GM04503 (cell line): Measurements from ENCODE around the gene MAPRE3.

Experiments used
- DNase-seq: peaks from one replicate; pipeline ENCODE4 v3.0.0-alpha.2; 2012; ENCODE audit warnings: low read depth

Gene MAPRE3

DNA sequence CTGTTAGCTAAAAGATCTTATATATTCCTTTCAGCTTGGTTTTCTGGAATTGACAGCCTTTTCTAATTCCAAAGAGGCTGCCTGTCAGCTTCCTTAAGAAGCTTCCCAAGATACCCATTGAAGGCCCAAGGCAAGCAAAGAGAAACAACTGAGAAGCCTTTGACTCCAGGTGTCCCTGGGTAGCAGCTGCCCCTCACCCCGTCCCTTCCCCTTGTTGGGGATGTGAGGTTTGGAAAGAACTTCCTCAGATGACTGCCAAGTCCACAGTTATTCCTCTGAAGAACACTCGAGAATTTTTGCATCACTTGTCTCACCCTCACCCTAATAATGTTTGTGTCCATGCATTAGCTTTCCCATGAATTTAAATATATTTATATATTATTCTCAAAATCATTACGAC lies 13.3 kb downstream of the MAPRE3 start:
- DNase-seq = no peak

DNA sequence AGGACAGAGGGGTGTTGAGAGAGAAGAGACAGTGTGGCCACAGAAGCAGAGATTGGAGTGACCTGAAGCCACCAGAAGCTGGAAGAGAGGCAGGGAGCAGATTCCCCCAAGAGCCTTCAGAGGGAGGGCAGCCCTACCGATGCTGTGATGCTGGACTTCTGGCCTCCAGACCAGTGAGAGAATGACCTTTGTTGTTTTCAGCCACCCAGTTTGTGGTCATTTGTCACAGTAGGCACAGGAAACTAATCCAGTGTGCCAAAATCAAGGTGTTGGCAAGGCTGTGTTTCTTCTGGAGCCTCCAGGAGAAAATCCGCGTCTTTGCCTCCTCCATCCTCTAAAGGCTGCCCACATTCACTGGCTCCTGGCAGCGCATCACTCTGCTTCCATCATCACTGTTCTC lies 15.4 kb downstream of the MAPRE3 start:
- no peak for DNase-seq

DNA sequence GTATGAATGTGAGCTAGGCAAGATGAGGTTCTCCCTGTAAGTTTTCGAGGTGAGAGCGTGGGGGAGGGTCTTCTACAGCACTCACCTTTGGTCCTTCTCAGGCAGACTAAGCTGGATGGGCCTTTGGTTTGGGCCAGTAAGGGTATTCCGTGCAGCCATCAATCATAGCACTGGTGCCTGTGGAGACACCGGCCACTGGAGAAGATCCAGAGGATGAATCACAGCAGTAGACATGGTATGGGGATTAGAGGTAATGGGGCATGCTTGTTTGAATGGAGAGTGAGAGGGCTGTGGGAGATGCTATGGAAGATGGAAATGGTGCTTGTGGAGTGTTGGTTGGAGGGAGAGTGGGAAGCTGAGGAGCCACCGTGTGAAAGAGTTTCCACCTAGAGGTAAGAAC lies 16.1 kb downstream of the MAPRE3 start:
- DNase-seq = no peak

DNA sequence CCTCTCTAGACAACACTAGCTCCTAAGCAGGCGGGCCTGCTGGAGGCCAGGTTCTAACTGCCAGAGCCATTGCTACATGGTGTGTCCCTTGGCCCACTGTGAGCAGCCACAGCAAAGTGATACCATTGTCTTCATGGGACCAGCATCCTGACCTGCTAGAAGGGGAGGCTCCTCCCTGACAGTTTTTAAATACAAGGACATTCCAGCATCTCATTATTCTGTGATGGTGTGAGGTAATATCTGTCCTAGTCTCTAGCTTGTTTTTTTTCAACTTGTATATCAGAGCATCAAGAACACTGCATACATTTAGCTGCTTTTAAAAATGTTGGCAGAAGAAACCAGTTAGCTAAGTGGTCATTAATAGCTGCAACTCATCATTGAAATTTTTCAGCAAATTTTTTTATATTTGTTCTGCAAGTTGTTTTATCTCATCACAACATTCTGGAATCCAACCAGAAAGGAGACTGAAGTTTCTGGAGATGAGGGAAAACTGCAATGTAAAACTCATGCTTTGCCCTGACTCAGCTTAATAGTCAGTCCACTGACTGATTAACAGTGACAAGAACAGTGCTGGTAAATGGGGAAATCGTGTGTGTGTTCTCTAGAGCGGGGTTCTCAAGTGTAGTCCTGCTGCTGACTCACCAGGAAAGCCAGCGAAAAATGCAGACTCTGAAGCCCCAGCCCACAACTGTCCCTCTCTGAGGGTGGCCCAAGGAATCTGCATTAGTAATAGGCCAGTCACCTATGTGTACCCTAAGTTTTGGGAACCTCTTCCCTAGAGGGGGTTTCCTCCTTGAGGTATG lies 17.8 kb downstream of the MAPRE3 start:
- peak; percentile 44 for DNase-seq

DNA sequence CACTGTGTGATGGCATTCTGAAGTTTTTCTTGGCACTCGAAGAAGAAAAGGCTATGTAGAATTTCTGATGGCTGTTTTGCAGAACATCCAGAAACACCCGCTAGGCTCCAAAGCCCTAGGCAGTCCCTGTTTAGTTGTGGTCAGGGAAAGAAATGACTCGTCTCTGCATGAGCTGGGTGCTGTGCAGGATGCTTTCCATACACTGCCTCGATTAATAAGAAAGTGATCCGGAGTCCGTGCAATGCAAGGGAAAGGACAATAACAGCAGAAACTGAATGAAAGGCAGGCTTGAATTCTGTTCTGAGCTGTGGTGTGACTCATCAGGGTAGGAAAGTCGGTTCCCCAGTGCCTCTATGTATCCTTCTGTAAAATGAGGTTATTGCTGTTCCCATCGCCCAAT lies 18.7 kb downstream of the MAPRE3 start:
- no peak for DNase-seq

DNA sequence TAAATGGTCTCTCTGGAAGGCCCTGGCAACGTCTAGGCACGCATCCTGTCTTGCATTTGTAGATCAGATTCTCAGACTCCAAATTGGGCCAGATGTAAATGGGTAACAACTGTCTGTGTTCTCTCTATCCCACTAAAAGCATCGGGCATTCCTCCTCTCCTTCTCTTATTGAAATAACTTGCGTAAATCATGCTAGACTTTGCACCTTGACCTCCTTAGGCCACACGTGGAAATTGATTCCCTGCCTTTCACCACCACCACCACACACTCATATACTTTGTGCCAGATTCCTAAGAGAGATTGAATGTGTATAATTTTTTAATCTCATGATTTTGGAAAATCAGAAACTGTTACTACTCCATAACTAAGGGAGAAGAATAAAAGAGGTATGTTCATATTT lies 21.3 kb downstream of the MAPRE3 start:
- DNase-seq = no peak

DNA sequence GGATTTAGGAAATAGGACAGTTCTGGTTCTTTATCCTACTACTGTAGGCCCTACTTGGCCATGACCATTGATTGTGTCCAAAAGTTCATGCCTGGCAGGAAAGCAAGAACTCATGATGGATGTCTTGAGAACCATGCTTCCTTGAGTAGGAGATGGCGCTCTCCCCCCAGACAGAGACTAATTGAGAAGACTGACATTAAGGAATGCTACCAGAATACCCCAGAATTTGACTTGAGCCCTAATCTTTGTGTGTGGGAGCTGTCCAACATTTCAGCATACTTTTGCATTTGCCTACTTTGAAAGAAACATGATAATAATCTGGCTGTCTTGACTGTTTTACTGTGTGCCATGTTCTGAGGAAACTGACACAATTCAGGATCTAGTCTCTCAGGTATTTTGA lies 23.3 kb downstream of the MAPRE3 start:
- DNase-seq = no peak

DNA sequence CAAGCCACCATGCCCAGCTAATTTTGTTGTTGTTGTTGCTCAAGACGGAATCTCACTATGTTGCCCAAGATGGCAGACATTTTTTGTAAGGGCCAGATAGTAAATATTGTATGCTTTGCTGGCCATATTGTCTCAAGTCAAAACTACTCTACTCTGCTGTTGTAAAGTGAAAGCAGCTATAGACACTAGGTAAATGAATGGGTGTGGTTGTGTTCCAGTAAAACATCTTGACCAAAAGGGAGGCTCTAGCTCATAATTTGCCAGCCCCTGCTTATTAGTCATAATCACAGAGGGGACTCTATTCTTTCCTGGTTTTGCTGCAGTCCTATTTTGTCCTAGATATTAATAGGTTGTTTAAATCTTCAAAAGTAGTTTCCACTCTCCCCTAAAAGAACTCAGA lies 24.5 kb downstream of the MAPRE3 start:
- no peak for DNase-seq

DNA sequence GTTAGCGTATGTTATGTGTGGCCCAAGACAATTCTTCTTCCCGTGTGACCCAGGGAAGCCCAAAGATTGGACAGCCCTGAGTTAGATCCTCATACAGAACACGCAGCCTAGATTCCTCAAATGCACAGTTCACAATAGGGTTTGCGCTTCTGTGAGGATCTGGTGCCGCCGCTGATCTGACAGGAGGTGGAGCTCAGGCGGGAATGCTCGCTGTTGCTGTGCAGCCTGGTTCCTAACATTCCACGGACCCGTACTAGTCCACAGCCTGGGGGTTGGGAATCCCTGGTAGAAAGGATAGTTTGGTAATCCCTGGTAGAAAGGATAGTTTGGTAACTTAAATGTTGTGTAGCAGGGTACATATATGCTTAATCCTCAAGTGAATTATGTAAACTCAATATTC lies 27.0 kb downstream of the MAPRE3 start:
- DNase-seq = no peak

DNA sequence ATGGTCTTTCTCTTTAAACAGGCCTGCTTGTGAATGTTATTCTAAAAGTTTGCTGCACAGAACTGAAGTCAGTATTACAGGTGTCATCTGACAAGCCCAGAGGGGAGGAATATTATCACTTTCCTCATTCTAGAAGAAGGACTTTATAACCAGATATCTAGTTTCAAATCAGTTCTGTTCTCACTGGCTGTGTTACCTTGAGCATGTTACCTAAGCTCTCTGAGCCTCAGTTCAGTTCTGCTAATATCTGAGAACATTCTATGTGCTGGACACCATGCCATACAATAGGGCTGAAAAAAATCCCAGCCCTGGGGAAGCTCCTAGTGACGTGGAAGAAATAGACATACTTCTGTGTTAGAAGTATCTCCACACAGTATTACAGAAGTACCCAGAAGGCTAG lies 27.9 kb downstream of the MAPRE3 start:
- DNase-seq = no peak

DNA sequence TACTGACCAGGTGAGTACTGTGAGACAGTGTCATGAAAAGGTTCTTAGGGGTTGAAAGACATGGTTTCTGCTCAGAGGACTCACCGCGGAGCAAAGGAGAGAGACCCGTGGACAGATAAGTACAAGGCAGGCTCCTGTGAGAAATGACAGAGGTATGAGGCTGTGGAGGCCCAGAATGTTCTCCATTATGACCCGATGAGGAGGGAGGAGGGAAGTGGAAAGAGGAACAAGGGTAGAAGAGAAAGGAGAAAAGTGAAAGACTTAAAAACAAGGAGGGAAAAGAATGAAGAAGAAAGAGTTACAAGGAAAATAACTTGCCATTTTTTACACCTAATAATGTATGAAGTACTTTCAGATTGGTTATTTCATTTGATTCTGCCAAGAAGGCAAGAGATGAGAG lies 29.8 kb downstream of the MAPRE3 start:
- DNase-seq = no peak

DNA sequence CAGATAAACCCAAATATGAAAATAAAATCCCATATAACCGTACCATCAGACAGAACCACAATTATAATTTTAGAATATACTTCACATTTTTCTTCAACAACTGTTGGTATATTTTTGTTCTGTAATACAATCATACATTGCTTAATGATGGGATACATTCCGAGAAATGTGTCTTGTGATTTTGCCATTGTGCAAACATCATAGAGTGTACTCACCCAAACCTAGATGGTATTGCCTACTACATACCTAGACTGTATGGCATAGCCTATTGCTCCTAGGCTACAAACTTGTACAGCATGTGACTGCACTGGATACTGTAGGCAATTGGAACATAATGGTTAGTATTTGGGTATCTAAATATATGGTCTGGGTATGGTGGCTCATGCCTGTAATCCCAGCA lies 30.6 kb downstream of the MAPRE3 start:
- DNase-seq = no peak

DNA sequence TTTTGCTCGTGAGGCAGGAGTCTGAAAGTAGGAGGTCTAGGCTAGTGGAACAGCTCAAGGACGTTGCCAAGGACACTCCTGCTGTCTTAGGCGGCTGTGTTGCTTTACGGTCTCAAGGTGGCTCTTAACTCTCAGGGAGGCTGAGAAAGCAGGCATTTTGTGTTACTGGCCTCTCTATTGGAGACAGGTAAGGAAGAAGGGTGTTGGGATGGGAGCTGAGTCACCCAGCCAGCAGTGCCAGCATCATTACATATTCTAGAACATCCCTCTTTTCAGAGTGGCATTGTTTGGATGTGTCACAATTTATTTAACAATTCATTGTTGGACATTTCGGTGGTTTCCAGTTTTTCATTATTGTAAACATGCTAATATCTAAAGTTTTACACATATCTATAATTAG lies 31.5 kb downstream of the MAPRE3 start:
- no peak for DNase-seq

DNA sequence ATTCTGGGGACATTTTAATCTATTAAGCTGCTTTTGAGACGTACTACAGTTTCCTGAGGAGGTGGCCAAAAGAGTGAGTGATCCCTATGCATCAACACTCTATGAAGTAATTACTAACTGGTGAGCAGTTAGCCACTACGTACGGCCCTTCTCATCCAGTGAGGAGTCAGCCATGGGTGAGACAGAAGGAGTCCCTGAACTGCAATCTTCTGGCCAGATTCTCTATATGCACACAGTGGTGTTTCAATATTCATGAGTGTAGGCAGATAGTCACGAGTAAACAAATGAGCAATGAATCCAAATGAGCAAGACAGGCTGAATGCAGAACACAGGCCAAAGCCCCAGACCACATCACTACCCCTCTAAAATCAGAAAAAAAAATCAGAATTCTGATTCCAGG lies 32.6 kb downstream of the MAPRE3 start:
- no peak for DNase-seq

DNA sequence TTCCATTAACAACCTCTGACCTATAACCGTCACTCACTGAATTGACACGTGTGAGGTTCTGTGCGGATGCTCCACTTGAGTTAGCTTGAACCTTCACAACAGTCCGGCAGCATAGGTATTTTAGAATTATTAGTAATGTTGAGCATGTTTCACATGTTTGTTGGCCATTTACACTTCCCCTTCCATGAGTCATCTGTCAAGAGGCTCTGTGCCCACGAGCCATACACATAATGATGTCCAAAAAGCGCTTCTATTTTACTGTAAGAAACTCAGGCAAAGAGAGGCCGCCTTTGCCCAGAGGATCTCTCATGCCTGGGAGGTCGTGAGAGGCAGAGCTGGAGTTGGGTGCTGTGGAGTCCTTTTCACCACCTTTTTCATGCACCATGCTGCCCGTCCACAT lies 33.4 kb downstream of the MAPRE3 start:
- no peak for DNase-seq

DNA sequence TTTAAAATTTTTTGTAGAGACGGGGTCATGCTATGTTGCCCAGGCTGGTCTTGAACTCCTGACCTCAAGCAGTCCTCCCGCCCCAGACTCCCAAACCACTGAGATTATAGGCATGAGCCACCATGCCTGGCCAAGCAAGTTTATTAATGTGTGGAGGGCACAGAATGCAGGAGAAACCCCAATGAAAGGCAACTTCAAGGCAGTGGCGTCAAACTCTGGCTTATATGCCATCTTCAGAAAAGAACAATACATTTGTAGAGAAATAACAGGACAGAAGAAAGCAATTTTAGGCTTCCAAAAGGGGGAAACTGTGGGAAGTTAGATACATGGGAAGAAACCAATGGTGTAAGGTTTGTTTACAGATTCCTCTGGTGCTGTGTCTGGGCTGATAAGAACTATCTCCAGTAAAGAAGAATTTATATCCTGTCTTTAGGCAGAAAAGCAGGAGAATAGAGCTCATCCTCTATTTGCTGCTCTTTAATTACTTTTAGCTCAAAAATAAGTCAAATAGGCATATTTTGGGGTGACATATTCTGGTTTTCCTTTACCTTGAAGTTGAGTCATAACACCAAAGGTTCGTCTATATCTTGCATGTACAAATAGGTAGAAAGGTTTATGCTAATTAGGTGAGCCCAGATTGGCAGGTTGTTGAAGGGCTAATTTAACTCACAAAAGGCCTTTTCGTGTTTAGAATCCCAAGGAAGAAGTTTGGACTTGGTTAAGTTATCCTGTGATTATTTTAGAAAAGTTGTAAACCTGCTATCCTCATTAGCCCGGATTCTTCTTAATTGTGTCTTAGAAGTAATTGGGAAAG lies 36.4 kb downstream of the MAPRE3 start:
- no peak for DNase-seq

DNA sequence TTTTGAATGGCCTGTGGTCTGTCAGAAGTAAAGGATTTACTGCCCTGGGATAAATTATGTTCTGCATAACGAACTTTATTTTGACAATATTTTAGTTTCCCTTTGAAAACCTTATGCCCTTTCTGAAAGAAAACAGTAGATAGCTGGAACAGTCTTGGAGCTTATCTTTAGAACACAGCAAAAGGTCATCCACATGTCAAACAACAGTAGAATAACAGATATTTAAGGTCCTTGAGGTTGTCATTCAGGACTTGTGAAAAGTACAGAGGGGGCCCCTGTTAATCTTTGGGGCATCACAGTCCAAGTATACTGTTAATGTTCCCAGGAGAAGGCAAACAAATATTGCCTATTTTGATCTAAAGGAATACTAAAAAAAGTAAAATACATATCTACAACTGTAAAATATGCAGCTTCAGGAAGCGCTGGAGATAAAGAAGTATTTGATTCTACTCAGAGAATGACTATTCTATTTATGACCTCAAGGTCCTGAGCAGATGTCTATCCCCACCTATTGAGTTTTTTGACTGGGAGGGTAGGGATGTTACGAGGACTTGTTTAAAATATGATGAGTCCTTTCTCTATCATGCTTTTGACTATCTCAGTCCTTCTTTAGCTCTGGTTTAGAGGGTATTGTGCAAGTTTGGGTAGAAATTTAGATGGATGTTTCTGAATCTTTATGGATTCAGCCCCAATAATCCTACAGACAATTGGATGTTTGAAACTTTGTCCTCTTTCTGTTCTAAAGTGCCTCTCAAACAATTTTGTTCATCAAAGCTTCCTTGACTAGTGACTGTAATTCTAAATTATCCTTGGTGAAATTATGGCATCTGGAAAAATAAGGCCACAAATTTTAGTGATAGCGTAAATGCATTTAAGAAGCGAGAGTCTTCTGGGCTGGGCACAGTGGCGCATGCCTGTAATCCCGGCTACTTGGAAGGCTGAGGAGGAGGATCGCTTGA lies 37.3 kb downstream of the MAPRE3 start:
- DNase-seq = no peak

DNA sequence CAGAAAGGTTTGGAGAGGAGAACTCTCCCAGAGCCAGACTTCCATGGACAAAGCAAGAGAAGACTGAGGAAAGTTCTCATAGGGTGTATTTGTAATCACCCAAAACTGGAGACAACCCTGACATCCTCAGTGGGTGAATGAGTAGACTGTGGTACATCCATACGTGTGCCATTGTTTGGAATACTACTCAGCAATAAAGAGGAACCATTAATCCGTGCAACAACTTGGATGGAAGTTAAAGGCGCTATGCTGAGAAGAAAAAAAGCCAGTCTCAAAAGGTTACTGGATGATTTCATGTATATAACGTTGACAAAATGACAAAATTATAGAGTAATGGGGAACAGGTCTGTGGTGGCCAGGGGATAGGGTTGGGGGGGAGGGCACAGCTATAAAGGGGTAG lies 38.2 kb downstream of the MAPRE3 start:
- DNase-seq = no peak

DNA sequence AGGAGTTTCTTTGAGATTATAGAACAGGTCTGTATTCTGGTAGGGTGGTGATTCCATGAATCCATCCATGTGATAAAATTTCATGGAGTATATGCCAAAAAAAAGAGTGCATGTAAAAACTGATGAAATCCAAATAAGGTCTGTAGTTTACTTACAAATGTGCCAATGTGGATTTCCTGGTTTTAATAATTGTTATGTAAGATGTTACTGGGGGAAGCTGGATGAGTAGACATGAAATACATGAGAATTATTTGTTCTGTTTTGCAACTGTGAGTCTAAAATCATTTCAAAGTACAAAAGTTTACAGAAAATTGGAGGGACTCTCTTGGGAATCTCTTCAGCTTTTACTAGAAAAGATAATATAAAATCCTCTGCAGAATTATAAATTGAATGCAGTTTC lies 38.6 kb downstream of the MAPRE3 start:
- DNase-seq = no peak

DNA sequence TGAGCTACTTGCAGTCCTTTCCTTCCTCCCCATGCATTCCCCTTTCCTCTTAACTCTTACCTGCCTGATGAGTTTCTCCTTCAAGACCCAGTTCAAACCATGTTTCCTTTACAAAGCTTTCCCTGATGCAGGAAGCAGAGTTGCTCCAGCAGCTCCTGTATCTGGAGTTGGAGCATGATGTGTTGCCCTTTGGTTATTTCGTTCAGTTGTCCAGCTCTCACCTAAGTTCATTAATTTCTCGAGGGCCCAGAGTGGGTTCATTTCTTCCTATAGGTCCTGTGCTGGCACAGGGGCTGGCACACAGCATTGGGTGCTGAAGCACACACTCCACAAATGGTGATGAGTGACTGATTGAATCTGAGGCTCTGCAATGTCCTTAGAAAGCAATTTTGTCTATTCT lies 39.3 kb downstream of the MAPRE3 start:
- DNase-seq = no peak

DNA sequence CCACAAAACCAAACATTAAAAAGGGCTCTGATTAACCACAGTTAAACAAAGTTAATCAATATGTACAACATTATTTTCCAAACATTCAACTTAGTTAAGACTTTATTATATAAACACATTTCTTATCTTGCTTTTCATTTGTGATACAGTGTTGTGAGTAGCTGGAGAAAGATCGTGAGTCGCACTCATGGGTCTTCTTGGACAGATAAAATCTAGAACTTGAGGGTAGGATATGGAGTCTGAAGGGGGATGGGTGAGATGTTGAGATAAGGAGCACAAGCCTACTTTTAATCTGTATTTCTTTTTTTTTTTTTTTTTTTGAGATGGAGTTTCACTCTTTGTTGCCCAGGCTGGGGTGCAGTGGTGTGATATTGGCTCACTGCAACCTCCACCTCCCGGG lies 39.7 kb downstream of the MAPRE3 start:
- DNase-seq = no peak

DNA sequence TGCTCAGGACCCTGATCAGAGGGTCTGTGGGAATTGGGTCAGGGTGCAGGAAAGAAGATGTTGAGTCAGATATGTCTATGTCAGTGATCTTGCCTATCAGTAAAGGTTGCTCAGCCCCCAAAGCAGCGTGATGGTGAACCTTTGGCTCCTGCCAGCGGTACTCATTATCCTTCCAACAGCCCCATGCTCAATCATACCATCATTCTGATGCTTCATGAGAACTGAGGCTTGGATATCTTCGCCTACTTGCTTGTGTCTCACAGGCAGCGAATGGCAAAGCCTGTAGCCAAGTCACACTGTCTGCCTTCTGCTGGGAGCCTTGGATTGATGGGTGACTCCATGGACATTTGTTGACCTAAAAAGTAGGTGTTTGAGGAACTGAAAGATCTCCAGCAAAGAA lies 43.3 kb downstream of the MAPRE3 start:
- DNase-seq = no peak
